IPS-15b (cell line): ENCODE data around the gene NPRL2.

Source experiments
- H3K27me3 ChIP-seq: one replicate; pipeline ENCODE4 v1.6.1; 2013; ENCODE audit warnings: low read length; ENCODE audit not compliant: control insufficient read depth, insufficient read depth
- H3K36me3 ChIP-seq: one replicate; pipeline ENCODE4 v1.6.1; 2013; ENCODE audit warnings: low read length; ENCODE audit not compliant: control insufficient read depth, insufficient read depth
- H3K4me1 ChIP-seq: one replicate; pipeline ENCODE4 v1.6.1; 2013; ENCODE audit warnings: mild to moderate bottlenecking, low read length; ENCODE audit not compliant: control insufficient read depth, insufficient read depth
- H3K4me3 ChIP-seq: one replicate; pipeline ENCODE4 v1.5.1; 2013; ENCODE audit warnings: low read depth, low read length
- H3K9ac ChIP-seq: one replicate; pipeline ENCODE4 v1.6.1; 2013; ENCODE audit warnings: low read depth, mild to moderate bottlenecking, low read length
- H3K9me3 ChIP-seq: one replicate; pipeline ENCODE4 v1.6.1; 2013; ENCODE audit warnings: mild to moderate bottlenecking, low read length; ENCODE audit not compliant: control insufficient read depth, insufficient read depth

The NPRL2 gene

GRCh38 chr3:50333744-50334328 lies 16.7 kb downstream of the NPRL2 start:
- Histone ChIP-seq H3K9ac (no peak overlapping the region), H3K27me3 (peaks cover 7% of the 10 kb centered on the region), H3K36me3 (peaks cover 24% of the 10 kb centered on the region), H3K9me3 (no peaks in the 10 kb centered on the region), H3K4me1 (peaks cover 3% of the 10 kb centered on the region), H3K4me3 (no peak overlapping the region)

GRCh38 chr3:50331364-50331907 lies 19.1 kb downstream of the NPRL2 start:
- no peaks in the 10 kb centered on the region for H3K9me3 ChIP-seq
- H3K4me1 ChIP-seq: peaks cover 3% of the 10 kb centered on the region
- no peak overlapping the region for H3K4me3 ChIP-seq
- no peak overlapping the region for H3K9ac ChIP-seq
- H3K36me3 ChIP-seq: peaks cover 24% of the 10 kb centered on the region
- no peaks in the 10 kb centered on the region for H3K27me3 ChIP-seq

DNA sequence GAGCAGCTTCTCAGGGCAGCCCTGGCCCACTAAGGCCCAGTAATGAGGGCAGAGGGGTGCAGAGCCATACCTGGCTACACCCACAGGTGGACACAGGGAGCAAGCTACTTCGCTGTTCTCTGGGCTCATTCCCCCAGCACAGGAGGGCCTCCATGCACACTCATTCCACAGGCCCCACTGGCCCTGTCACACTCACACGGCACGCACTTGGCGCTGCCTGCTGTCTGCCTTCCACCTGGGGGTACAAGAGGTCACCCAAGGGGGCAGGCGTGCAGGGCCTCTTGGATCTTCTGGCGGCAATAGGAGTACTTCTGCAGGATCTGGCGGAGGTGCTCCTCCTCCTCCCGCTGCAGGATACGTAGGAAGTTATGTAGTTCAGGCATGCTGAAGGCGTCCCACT lies 20.2 kb downstream of the NPRL2 start:
- no peaks in the 10 kb centered on the region for H3K9me3 ChIP-seq
- peaks cover 32% of the 10 kb centered on the region for H3K36me3 ChIP-seq
- H3K27me3 ChIP-seq: no peaks in the 10 kb centered on the region
- no peak overlapping the region for H3K9ac ChIP-seq
- no peak overlapping the region for H3K4me3 ChIP-seq
- peaks cover 3% of the 10 kb centered on the region for H3K4me1 ChIP-seq

GRCh38 chr3:50327943-50328691 lies 22.5 kb downstream of the NPRL2 start, which contains the start of gene TUSC2:
Gene TUSC2 (minus strand): TSS chr3:50328223. CDS start chr3:50328099, 124 bp downstream.
- peak within 1 kb of the TSS; percentile 76 for H3K4me3 ChIP-seq
- peak within 1 kb of the TSS; percentile 81 for H3K9ac ChIP-seq
- no peaks in the 10 kb centered on the region for H3K9me3 ChIP-seq
- H3K4me1 ChIP-seq: no peaks in the 10 kb centered on the region
- peaks cover 30% of the 10 kb centered on the region for H3K36me3 ChIP-seq
- H3K27me3 ChIP-seq: no peaks in the 10 kb centered on the region

DNA sequence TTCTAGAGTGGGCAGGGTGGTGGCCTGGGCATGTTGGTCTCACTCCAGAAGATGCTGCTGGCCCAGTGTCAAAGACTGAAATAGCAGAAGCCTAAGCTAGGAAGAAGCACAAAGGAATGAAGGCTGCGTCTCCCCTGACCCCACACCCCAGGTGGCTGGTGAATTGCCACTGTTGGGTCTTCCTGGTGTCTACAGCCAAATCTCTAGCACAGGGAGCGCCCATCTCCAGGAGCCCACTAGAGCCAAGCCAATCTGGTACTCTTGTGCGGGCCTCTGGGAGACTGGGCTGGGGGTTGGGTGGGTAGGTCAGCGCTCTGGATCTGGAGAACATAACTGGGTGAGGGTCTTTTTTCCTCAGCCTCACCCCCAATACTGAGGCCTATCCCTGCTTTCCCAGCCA lies 23.4 kb downstream of the NPRL2 start:
- H3K27me3 ChIP-seq: no peaks in the 10 kb centered on the region
- peaks cover 26% of the 10 kb centered on the region for H3K36me3 ChIP-seq
- H3K4me1 ChIP-seq: peaks cover 3% of the 10 kb centered on the region
- H3K9ac ChIP-seq: peak overlapping the region; percentile 66
- peak overlapping the region; percentile 76 for H3K4me3 ChIP-seq
- no peaks in the 10 kb centered on the region for H3K9me3 ChIP-seq

DNA sequence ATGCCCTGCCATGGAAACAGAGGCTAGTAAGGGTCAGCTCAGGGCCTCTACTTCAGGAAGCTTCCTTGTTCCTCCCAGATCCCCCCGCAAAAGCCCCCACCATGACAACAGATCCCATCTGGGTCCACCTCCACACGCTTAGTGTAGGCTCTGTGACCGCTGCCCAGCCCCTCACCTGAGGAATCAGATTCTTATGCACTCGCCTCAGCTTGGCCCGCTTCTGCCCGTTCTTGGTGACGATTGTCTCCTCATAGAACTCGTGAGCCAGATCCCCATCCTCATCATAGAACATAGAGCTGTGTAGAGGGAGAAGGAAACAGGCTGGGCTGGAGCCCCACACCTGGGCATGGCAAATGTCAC lies 24.4 kb downstream of the NPRL2 start:
- H3K4me1 ChIP-seq: peaks cover 3% of the 10 kb centered on the region
- peaks cover 18% of the 10 kb centered on the region for H3K36me3 ChIP-seq
- no peak overlapping the region for H3K9ac ChIP-seq

DNA sequence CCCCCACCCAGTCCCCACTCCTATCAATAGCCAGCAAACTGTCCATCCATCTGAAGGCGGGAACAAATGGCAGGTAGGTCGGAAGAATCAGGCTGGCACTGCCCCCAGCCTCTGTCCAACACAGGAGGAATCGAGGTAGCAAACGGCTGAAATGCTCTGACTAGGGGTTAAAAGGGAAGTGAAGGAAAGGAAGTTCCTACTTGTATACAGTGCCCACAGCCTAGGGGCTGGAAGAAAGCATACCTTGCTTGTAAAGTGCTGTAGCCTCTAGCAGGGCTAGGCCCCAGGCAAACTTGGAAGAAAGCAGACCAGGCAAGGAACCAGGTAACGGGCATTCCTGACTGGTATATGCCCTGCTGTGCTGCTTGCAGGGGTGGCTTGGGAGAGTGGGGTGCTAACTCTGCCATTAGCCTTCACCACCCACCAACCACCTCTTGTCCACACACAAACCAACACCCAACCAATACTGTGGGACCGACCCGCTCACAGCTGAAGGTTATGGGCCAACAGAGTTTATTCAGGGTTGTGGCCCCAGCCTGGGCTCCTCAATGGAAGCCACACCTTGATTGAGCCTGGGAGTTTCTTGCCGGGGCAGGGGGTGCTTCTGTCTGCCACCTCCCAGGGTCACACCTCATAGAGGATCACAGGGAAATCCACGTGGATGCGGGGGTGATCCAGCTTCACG lies 24.9 kb downstream of the NPRL2 start:
- Histone ChIP-seq H3K4me1 (peaks cover 3% of the 10 kb centered on the region), H3K9me3 (no peaks in the 10 kb centered on the region), H3K9ac (no peak overlapping the region), H3K36me3 (peaks cover 13% of the 10 kb centered on the region), H3K27me3 (no peaks in the 10 kb centered on the region), H3K4me3 (no peak overlapping the region)

More for the DNA sequence above, 24.4 kb downstream of the NPRL2 start:
- no peak overlapping the region for H3K4me3 ChIP-seq
- H3K9me3 ChIP-seq: no peaks in the 10 kb centered on the region
- no peaks in the 10 kb centered on the region for H3K27me3 ChIP-seq

DNA sequence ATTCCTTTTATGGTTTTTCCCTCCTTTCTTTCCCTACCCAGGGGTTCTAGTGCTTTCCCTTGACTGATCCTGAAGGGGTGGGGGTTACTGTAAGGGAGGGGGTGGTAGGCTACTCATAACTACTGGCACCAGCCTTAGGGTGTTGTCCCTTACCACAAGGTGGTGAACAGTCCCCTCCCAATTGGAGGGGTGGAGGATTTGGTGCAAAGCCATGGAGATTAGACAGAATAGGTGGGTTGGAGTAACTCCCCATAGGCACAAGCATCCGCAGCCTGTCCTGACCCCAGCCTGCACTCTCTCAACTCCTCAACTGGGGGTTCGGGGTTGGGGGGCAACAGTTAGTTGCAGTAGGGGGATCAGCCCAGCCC lies 25.5 kb downstream of the NPRL2 start:
- peaks cover 9% of the 10 kb centered on the region for H3K36me3 ChIP-seq
- H3K9ac ChIP-seq: no peak overlapping the region
- H3K9me3 ChIP-seq: no peaks in the 10 kb centered on the region
- no peak overlapping the region for H3K4me3 ChIP-seq
- H3K4me1 ChIP-seq: peaks cover 5% of the 10 kb centered on the region
- no peaks in the 10 kb centered on the region for H3K27me3 ChIP-seq

DNA sequence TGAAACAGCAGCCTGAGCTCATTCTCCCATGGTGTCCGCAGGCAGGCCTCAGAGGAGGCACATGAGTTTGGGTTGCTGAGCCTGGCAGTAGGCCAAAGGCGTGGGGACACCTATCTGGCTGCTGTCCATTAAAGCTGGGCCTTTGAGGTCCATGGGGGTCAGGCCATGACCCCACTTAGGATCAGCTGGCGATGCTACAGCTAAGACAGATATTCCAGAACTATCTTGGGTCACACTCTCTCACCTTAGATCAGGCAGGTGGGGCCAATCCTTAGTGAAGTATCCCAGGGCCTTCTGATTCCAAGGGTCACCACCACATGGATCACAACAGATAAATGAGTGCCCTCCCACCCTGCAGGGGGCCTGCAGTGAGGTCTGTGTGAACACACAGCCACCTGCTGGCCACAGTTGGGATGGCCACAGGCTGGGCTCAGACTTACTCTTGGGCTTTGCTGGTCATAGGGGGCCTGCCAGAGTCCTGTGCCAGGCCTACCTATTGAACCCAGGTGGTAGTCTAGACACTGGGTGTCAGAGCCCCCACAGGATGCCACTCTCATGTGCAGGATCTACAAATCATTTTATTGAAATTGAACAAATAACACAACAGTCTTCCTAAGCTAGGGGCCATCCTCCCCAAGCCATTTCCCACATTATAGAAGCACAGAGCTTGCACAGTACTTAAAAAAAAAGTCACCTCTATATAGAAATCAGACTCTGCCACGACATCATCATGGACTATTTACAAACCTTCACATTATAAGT lies 26.0 kb downstream of the NPRL2 start:
- peaks cover 14% of the 10 kb centered on the region for H3K36me3 ChIP-seq
- no peak overlapping the region for H3K9ac ChIP-seq
- H3K4me3 ChIP-seq: no peak overlapping the region
- H3K4me1 ChIP-seq: peaks cover 7% of the 10 kb centered on the region
- no peaks in the 10 kb centered on the region for H3K9me3 ChIP-seq
- H3K27me3 ChIP-seq: no peaks in the 10 kb centered on the region

GRCh38 chr3:50323614-50324199 lies 26.9 kb downstream of the NPRL2 start:
- Histone ChIP-seq H3K36me3 (peaks cover 22% of the 10 kb centered on the region), H3K9ac (no peak overlapping the region), H3K27me3 (no peaks in the 10 kb centered on the region), H3K9me3 (no peaks in the 10 kb centered on the region), H3K4me1 (peaks cover 7% of the 10 kb centered on the region), H3K4me3 (no peak overlapping the region)

- H3K36me3 ChIP-seq: peaks cover 28% of the 10 kb centered on the region
Observed at GRCh38 chr3:50323092-50323600, 27.4 kb downstream of the NPRL2 start.

More at GRCh38 chr3:50323092-50323600, 27.4 kb downstream of the NPRL2 start:
- H3K27me3 ChIP-seq: no peaks in the 10 kb centered on the region
- peaks cover 7% of the 10 kb centered on the region for H3K4me1 ChIP-seq
- H3K9ac ChIP-seq: no peak overlapping the region
- H3K9me3 ChIP-seq: no peaks in the 10 kb centered on the region
- peak overlapping the region; percentile 99 for H3K4me3 ChIP-seq
